ENCODE data around the gene ICOS.
"Not testable (repeated sequence)": the region's sequence is repeated elsewhere in the genome, so short reads cannot be mapped to it uniquely, and the experiment has no call there.

Gene ICOS

DNA sequence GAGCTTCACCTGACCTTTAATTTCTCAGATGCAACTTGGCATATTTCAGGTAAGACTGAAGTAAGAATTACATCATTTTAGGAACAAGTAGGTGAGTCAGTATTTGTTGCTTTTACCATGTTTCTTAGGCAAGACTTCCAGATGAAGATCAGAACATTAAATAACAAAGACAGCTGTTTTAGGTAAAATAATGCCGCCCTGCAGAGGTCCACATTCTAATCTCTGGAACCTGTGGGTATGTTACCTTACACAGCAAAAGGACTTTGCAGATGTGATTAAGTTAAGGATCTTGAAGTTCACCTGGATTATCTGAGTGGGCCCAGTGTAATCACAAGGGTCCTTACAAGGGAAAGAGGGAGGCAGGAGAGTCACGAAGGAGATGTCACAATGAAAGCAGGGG, 39.3 kb downstream of the ICOS start:
- TF ChIP-seq, protein P1, sequence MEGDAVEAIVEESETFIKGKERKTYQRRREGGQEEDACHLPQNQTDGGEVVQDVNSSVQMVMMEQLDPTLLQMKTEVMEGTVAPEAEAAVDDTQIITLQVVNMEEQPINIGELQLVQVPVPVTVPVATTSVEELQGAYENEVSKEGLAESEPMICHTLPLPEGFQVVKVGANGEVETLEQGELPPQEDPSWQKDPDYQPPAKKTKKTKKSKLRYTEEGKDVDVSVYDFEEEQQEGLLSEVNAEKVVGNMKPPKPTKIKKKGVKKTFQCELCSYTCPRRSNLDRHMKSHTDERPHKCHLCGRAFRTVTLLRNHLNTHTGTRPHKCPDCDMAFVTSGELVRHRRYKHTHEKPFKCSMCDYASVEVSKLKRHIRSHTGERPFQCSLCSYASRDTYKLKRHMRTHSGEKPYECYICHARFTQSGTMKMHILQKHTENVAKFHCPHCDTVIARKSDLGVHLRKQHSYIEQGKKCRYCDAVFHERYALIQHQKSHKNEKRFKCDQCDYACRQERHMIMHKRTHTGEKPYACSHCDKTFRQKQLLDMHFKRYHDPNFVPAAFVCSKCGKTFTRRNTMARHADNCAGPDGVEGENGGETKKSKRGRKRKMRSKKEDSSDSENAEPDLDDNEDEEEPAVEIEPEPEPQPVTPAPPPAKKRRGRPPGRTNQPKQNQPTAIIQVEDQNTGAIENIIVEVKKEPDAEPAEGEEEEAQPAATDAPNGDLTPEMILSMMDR (IDR thresholded peaks at IDR 0.05; ENCODE audit: extremely low read depth, insufficient read depth, missing control alignments): no peak
- DNase-seq (ENCODE audit: low spot score): no peak
- in situ Hi-C loops (cut with MboI; ENCODE audit: low pct_unique_long_range_greater_than_20kb, low sequenced_read_pairs, unreplicated experiment): no loop called here

DNA sequence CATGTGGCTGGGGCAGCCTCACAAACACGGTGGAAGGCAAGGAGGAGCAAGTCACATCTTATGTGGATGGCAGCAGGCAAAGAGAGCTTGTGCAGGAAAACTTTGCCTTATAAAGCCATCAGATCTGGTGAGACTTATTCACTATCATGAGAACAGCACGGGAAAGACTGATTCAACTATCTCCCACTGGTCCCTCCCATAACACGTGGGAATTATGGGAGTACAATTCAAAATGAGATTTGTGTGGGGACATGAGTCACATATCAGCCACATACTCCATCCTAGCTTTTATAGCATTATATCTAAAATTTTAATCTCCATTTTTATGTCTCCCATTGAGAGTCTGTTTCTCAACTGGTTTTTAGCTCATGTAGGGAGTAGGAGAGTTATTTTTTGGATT, 45.7 kb downstream of the ICOS start:
- in situ Hi-C loops (cut with MboI; ENCODE audit: low pct_unique_long_range_greater_than_20kb, low sequenced_read_pairs, unreplicated experiment): no loop called here
- no peak for DNase-seq (ENCODE audit: low spot score)
- TF ChIP-seq, protein P1 (IDR thresholded peaks at IDR 0.05; ENCODE audit: extremely low read depth, insufficient read depth, missing control alignments): no peak

DNA sequence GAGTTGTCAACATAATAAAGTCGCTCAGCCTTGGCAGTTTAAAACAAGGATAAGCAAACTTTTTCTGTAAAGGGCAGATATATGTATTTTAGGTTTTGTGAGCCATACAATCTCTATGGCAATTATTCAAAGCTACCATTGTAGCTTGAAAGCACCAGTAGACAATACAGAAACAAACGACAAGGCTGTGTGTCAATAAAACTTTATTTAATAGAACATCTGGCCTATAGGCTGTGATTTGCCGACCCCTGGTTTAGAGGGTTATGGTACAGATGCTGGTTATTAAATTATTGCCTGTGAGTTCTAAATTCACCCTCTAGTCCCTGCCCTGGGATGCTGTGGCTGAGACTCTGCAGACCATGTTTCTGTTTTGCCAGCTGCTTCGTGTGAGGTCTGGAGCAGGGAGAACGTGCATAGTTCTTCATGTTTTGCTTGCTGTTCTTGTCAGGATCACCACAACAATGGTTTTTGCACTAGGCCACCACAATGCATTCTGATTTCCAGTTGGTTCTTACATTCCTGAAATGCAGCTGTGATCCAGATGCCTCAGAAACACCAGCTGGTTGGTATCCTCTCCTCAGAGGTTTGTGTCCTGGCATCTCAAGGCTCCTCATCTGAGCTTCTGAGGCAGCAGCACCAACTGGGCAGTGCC, 46.6 kb downstream of the ICOS start:
- DNase-seq (ENCODE audit: low spot score): no peak
- in situ Hi-C loops (cut with MboI; ENCODE audit: low pct_unique_long_range_greater_than_20kb, low sequenced_read_pairs, unreplicated experiment): no loop called here
- TF ChIP-seq, protein P1 (IDR thresholded peaks at IDR 0.05; ENCODE audit: extremely low read depth, insufficient read depth, missing control alignments): no peak

DNA sequence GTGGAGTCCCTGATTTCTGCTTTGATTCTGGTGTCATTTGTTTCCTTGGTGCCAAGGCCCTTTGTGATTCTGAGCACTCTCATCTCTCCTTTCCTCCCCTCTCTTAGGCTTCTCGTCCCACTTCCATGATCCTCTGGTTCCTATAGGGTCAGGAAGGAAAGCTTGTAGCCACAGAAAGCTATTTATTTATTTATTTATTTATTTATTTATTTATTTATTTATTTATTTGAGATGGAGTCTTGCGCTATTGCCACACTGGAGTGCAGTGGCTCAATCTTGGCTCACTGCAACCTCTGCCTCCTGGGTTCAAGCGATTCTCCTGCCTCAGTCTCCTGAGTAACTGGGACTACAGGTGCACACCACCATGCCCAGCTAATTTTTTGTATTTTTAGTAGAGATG, 49.4 kb downstream of the ICOS start:
- DNase-seq (ENCODE audit: low spot score); in situ Hi-C loops (cut with MboI; ENCODE audit: low pct_unique_long_range_greater_than_20kb, low sequenced_read_pairs, unreplicated experiment): not testable (repeated sequence)

DNA sequence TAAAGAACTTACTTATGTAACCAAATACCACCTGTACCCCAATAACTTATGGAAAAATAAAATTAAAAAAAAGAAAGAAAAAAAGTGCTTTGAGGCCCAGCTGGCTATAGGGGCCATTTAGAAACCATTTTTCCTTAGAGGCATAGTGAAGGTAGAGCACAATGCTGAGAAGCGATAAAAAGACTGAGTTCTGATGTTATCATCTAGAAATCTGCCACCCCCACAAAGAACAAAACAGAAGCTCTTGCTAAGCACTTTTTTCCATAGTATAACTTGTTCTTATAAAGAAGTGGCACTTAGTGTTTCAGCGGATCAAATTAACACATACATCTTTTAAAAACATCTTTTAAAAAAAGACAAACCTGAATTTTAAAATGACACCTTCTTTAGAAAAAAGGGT, 51.4 kb downstream of the ICOS start:
- TF ChIP-seq, protein P1 (IDR thresholded peaks at IDR 0.05; ENCODE audit: extremely low read depth, insufficient read depth, missing control alignments): no peak
- in situ Hi-C loops (cut with MboI; ENCODE audit: low pct_unique_long_range_greater_than_20kb, low sequenced_read_pairs, unreplicated experiment): no loop called here
- DNase-seq (ENCODE audit: low spot score): no peak

DNA sequence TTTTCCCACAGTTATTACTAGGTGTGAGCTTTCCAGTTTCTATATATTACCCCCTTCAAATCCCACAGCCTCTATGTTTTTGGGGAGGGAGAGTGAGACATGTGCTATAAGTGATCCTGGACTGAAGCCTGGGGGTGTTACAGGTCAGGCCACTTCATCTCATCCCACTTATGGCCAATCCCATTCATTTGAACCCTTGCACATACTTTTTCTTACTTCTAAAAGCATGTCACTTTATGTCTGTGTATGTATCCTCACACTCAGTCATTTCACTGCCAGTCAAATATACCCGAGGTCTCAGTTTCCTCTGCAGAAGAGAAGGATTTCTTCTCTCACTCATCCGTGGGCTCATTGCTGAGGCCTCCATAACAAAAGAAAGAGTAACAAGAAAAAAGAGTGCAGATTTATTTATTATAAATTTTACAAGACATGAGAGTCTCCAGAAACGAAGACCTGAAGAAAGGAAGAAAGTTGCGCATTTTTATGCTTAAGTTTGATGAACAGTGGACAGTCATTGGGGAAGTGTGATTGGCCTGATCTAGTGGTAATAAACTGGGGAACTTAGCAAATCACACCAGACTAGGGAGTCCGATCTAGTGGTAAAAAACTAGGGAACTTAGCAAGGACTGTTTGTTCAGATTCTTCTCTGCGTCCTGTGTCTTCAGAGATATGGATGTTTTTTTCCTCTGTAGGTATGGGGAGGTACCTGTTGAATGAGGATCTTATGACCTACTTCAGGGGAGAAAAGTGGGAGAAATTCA, 52.1 kb downstream of the ICOS start:
- in situ Hi-C loops (cut with MboI; ENCODE audit: low pct_unique_long_range_greater_than_20kb, low sequenced_read_pairs, unreplicated experiment): no loop called here
- TF ChIP-seq, protein P1 (IDR thresholded peaks at IDR 0.05; ENCODE audit: extremely low read depth, insufficient read depth, missing control alignments): no peak
- no peak for DNase-seq (ENCODE audit: low spot score)

DNA sequence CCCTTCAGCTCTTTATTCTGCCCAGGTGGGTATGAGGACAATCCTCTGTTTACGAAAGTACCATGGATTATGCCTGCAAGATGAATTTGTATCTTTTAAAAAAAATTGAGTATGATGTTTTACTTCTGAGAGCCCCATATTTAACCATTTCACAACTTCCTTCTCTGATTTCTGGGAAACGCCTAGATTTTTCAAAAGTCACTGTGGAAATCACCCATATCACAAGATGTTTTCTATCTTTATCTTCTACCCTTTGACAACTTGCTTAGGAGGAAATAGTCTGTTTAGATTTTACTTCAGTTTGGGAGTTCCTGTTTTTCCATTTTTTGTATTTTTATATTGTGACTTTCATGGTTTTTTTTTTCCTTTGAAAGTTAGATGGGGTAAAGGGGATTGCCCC, 53.0 kb downstream of the ICOS start:
- no peak for DNase-seq (ENCODE audit: low spot score)
- TF ChIP-seq, protein P1 (IDR thresholded peaks at IDR 0.05; ENCODE audit: extremely low read depth, insufficient read depth, missing control alignments): no peak
- in situ Hi-C loops (cut with MboI; ENCODE audit: low pct_unique_long_range_greater_than_20kb, low sequenced_read_pairs, unreplicated experiment): no loop called here

Data from GM13977 (cell line).